Fibroblast of lung (primary cell): ENCODE results near the gene VSIR. TPM values are rescaled to one million over a fixed set of nuclear protein-coding genes. Genes with fewer than 3 reads are reported as not detected.

Experiments used
- DNase-seq, 2 donors: peaks; one replicate each; pipeline versions ENCODE4 v3.0.0 to v3.0.0-alpha.2; 2010; ENCODE audit warnings: low read depth in 2 of 2
- H2AFZ ChIP-seq: 2 replicates; pipeline ENCODE4 v1.5.1; 2012; ENCODE audit warnings: low read length, control low read depth, inconsistent platforms
- H3K27ac ChIP-seq: 2 replicates; pipeline ENCODE4 v1.5.1; 2011; ENCODE audit warnings: low read length, control low read depth; ENCODE audit not compliant: insufficient read depth
- H3K27me3 ChIP-seq: 2 replicates; pipeline ENCODE4 v1.5.1; 2011; ENCODE audit warnings: mild to moderate bottlenecking, low read length; ENCODE audit not compliant: control insufficient read depth, insufficient read depth
- H3K36me3 ChIP-seq: 2 replicates; pipeline ENCODE4 v1.5.1; 2011; ENCODE audit warnings: low read length; ENCODE audit not compliant: control insufficient read depth, insufficient read depth
- H3K4me1 ChIP-seq: 2 replicates; pipeline ENCODE4 v1.5.1; 2011; ENCODE audit warnings: low read length; ENCODE audit not compliant: control insufficient read depth, insufficient read depth; ENCODE audit errors: extremely low read depth
- H3K4me2 ChIP-seq: 2 replicates; pipeline ENCODE4 v1.5.1; 2011; ENCODE audit warnings: low read length, control low read depth; ENCODE audit not compliant: insufficient read depth; ENCODE audit errors: extremely low read depth
- H3K4me3 ChIP-seq, 4 experiments: fragments of 200-600 bp in 1 of 4; sonication (generic) in 1 of 4; replicated peaks in 1 of 4; 2 replicates each; pipeline ENCODE4 v1.5.1; 2011 to 2016; ENCODE audit warnings: low read length in 4 of 4, low read depth in 3 of 4, mild to moderate bottlenecking in 3 of 4, control low read depth in 2 of 4, inconsistent platforms in 1 of 4, mixed read lengths in 1 of 4; ENCODE audit not compliant: insufficient read depth in 1 of 4; ENCODE audit errors: control extremely low read depth in 1 of 4
- H3K79me2 ChIP-seq: 2 replicates; pipeline ENCODE4 v1.5.1; 2012; ENCODE audit warnings: mild to moderate bottlenecking, low read length, inconsistent platforms; ENCODE audit not compliant: control insufficient read depth, insufficient read depth
- H3K9ac ChIP-seq: 2 replicates; pipeline ENCODE4 v1.5.1; 2011; ENCODE audit warnings: mild to moderate bottlenecking, low read length, control low read depth; ENCODE audit not compliant: insufficient read depth
- H3K9me3 ChIP-seq: 2 replicates; pipeline ENCODE4 v1.5.1; 2012; ENCODE audit warnings: low read depth, low read length; ENCODE audit not compliant: control insufficient read depth, insufficient read depth
- H4K20me1 ChIP-seq: 2 replicates; pipeline ENCODE4 v1.5.1; 2011; ENCODE audit warnings: low read length; ENCODE audit not compliant: control insufficient read depth, insufficient read depth; ENCODE audit errors: extremely low read depth
- CTCF ChIP-seq, 2 donors: IDR thresholded peaks in 1 of 2; conservative IDR thresholded peaks in 1 of 2; 1 replicate in 1 of 2; 2 replicates in 1 of 2; pipeline ENCODE4 v1.5.1; 2011 to 2012; ENCODE audit warnings: low read length in 2 of 2, control low read depth in 1 of 2, inconsistent platforms in 1 of 2, low read depth in 1 of 2, mild to moderate bottlenecking in 1 of 2
- EZH2 ChIP-seq: IDR thresholded peaks from 2 replicates; pipeline ENCODE4 v1.5.1; 2012; ENCODE audit warnings: low read length, control low read depth, mild to moderate bottlenecking; ENCODE audit errors: missing control alignments
- polyA minus RNA-seq: library from RNA; depleted of rRNA, polyadenylated mRNA; stranded (reverse); fragments of >200 nt; gene quantifications from 2 replicates; pipeline ENCODE4 v1.2.3, GENCODE V29; 2011; ENCODE audit warnings: low replicate concordance
- polyA plus RNA-seq, 2 donors: library from polyadenylated mRNA; depleted of rRNA in 1 of 2; stranded (reverse) in 1 of 2; unstranded in 1 of 2; fragments of >200 nt; gene quantifications; 2 replicates each; pipeline ENCODE4 v1.2.1, GENCODE V29; 2011 to 2012; ENCODE audit warnings: missing spikeins in 1 of 2
- total RNA-seq: library from RNA; depleted of rRNA; stranded (reverse); fragments of >200 nt; gene quantifications from 2 replicates; pipeline ENCODE4 v1.2.1, GENCODE V29; 2014

The VSIR gene
- total RNA-seq (24.4 and 44.1 TPM in 2 replicates), polyA plus RNA-seq (14.1 and 39.9 TPM in 2 replicates), polyA minus RNA-seq (38.7 and 156 TPM in 2 replicates)
- 29.2 and 57.9 TPM in 2 replicates for polyA plus RNA-seq (2012)

- Histone ChIP-seq H3K4me1 (peaks cover 35% of the 10 kb centered on the region), H3K27me3 (peaks cover 4% of the 10 kb centered on the region), H3K9ac (peak within 1 kb of the TSS; percentile 71), H3K36me3 (peaks cover 1% of the 10 kb centered on the region), H4K20me1 (no peaks in the 10 kb centered on the region), H3K79me2 (peaks cover 2% of the 10 kb centered on the region), H3K4me2 (peak within 1 kb of the TSS; percentile 96), H3K4me3 (peak within 1 kb of the TSS; percentile 53 to 80 (median 58)), H2AFZ (peak within 1 kb of the TSS; percentile 83), H3K9me3 (no peaks in the 10 kb centered on the region), H3K27ac (peak within 1 kb of the TSS; percentile 22)
- TF ChIP-seq CTCF (conservative IDR thresholded peaks at IDR 0.05 in 1 of 2, IDR thresholded peaks at IDR 0.05 in 1 of 2; ENCODE audit: low read depth in 1 of 2, low read length in 2 of 2) (peak; percentile 58 to 79), EZH2 (no peak)
- peak; percentile 69 to 72 for DNase-seq
Observed at GRCh38 chr10:71773221-71773971, at the start of gene VSIR. TSS of gene VSIR (minus strand) at chr10:71773520. CDS start at chr10:71773439, 81 bp downstream.

GRCh38 chr10:71821909-71822763, 48.8 kb upstream of the VSIR start:
- H3K9ac ChIP-seq = no peak overlapping the region
- H3K4me3 ChIP-seq = no peak overlapping the region
- H3K27me3 ChIP-seq = no peaks in the 10 kb centered on the region
- no peaks in the 10 kb centered on the region for H3K4me1 ChIP-seq
- H3K79me2 ChIP-seq = no peaks in the 10 kb centered on the region
- H3K36me3 ChIP-seq = peaks cover 47% of the 10 kb centered on the region
- no peak overlapping the region for H3K4me2 ChIP-seq
- no peak overlapping the region for H2AFZ ChIP-seq
- TF ChIP-seq EZH2 (no peak), CTCF (conservative IDR thresholded peaks at IDR 0.05 in 1 of 2, IDR thresholded peaks at IDR 0.05 in 1 of 2; ENCODE audit: low read depth in 1 of 2, low read length in 2 of 2) (no peak)
- H3K27ac ChIP-seq = no peak overlapping the region
- no peaks in the 10 kb centered on the region for H4K20me1 ChIP-seq
- peak in 1 of 2 donors; percentile 81 for DNase-seq
- H3K9me3 ChIP-seq = no peaks in the 10 kb centered on the region

GRCh38 chr10:71820966-71821365, 47.6 kb upstream of the VSIR start:
- DNase-seq = no peak
- Histone ChIP-seq H3K27ac (no peak overlapping the region), H3K4me1 (no peaks in the 10 kb centered on the region), H2AFZ (no peak overlapping the region), H3K4me2 (no peak overlapping the region), H3K27me3 (no peaks in the 10 kb centered on the region), H3K9ac (no peak overlapping the region), H3K9me3 (no peaks in the 10 kb centered on the region), H3K36me3 (peaks cover 49% of the 10 kb centered on the region), H3K4me3 (no peak overlapping the region), H3K79me2 (no peaks in the 10 kb centered on the region), H4K20me1 (no peaks in the 10 kb centered on the region)
- TF ChIP-seq EZH2 (no peak), CTCF (conservative IDR thresholded peaks at IDR 0.05 in 1 of 2, IDR thresholded peaks at IDR 0.05 in 1 of 2; ENCODE audit: low read depth in 1 of 2, low read length in 2 of 2) (no peak)
